Measurements from ENCODE around the gene CD244. TPM values are rescaled to one million over a fixed set of nuclear protein-coding genes. Genes with fewer than 3 reads are reported as not detected.

CD244 gene, protein sequence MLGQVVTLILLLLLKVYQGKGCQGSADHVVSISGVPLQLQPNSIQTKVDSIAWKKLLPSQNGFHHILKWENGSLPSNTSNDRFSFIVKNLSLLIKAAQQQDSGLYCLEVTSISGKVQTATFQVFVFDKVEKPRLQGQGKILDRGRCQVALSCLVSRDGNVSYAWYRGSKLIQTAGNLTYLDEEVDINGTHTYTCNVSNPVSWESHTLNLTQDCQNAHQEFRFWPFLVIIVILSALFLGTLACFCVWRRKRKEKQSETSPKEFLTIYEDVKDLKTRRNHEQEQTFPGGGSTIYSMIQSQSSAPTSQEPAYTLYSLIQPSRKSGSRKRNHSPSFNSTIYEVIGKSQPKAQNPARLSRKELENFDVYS
- total RNA-seq, result under 1 TPM in 3 of 4 donors, not detected in 1; 0.25 to 0.63 (median 0.34) TPM

DNA sequence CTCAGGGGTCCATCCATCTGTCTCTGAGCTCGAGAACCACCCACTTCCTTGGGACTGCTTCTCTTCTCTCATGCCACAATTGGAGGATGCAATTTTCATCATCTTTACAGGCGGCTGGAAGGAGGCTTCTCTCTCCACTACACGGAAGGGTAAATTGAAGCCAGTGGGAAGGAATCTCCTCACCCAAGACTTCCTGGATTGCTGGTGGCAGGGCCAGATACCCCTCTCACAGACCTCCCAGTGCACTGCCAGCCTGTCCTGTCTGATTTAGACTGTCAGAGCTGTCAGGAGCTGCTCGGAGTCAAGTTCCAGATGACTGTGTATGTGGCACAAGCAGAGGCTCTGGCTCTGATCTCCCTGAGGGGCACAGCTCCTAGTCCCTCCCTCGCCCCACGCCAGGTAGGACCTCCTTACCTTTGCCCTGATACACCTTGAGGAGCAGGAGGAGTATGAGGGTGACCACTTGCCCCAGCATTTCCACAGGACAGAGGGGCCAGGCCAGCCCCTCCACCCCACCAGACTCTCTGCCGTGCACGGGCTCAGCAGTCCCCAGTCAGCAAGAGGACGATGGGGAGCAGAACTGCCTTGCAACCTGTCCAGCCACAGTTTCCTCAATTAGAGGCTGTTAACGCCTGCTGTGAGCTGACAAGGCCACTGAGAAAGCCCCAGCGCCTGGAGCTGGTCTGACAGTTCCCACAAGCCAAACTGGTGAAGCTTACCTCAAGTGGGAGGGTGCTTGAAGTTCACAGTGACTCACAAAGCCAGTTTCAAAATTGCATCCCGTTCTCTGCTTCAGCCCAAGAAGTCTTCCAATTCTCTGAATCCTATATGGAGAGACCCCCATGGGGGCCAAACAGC, at the start of gene CD244:
Gene CD244 (minus strand): TSS at position 685 of the 858 bp plus-strand sequence. CDS start 210 bp downstream, at position 475.
- no peak for DNase-seq (ENCODE audit: low spot score in 2 of 2)
- WGBS, 2 donors, result 34 to 52% methylated on average over 12 of the region's 12 CpGs
- intact Hi-C loops (cut with DNase I; ENCODE audit: low total_unique reads), result no loop called here
- no peak within 1 kb of the TSS for H3K4me3 ChIP-seq (ENCODE audit: low read depth, poor library complexity, severe bottlenecking)
- TF ChIP-seq, protein P1, sequence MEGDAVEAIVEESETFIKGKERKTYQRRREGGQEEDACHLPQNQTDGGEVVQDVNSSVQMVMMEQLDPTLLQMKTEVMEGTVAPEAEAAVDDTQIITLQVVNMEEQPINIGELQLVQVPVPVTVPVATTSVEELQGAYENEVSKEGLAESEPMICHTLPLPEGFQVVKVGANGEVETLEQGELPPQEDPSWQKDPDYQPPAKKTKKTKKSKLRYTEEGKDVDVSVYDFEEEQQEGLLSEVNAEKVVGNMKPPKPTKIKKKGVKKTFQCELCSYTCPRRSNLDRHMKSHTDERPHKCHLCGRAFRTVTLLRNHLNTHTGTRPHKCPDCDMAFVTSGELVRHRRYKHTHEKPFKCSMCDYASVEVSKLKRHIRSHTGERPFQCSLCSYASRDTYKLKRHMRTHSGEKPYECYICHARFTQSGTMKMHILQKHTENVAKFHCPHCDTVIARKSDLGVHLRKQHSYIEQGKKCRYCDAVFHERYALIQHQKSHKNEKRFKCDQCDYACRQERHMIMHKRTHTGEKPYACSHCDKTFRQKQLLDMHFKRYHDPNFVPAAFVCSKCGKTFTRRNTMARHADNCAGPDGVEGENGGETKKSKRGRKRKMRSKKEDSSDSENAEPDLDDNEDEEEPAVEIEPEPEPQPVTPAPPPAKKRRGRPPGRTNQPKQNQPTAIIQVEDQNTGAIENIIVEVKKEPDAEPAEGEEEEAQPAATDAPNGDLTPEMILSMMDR (IDR thresholded peaks at IDR 0.05), result no peak
- no peak for TF ChIP-seq POLR2A (IDR thresholded peaks at IDR 0.05)

DNA sequence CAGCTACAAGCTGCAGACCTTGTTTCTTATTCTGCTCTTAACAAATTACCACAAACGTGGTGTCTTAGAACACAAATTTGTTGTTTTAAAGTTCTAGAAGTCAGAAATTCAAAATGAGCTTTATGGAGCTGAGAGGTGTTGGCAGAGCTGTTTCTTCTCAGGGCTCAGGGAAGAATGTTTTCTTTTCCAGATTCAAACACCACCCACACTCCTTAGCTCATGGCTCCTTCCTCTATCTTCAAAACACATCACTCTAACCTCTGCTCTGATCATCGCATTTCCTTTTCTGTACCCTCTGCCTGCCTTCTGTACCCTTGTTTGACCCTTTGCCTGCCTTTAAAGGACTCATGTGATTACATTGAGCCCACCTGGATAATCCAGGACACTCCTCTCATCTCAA, 49.2 kb upstream of the CD244 start:
- no peak for DNase-seq (ENCODE audit: low spot score in 2 of 2)
- intact Hi-C loops (cut with DNase I; ENCODE audit: low total_unique reads), result no loop called here
- 73 to 78% methylated on average over 2 of the region's 2 CpGs for whole genome bisulfite sequencing, 2 donors
- TF ChIP-seq, protein P1 (IDR thresholded peaks at IDR 0.05), result no peak
- no peak for TF ChIP-seq POLR2A (IDR thresholded peaks at IDR 0.05)
- H3K4me3 ChIP-seq (ENCODE audit: low read depth, poor library complexity, severe bottlenecking), result no peak overlapping the region

DNA sequence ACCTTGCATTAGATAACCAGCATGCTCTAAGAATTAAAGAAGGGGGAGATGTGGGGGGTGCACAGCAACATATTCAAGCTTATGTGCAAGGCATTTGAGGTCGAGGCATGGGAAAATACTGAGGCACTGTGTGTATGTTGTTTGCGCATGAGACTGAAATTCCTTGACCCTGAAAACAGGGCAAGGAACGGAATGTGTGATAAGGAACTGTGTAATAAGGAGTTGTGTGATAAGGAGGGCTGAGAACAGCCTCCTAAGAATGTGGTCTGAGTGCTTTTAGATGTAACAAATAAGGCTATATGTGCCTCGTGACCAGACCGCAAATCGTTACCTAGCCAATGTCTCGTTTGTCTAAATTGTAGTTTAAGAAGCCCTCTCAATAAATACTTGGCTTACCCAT, 48.8 kb upstream of the CD244 start:
- 69 to 74% methylated on average over 7 of the region's 7 CpGs for WGBS, 2 donors
- DNase-seq (ENCODE audit: low spot score in 2 of 2), result no peak
- intact Hi-C loops (cut with DNase I; ENCODE audit: low total_unique reads), result no loop called here
- H3K4me3 ChIP-seq (ENCODE audit: low read depth, poor library complexity, severe bottlenecking), result no peak overlapping the region
- TF ChIP-seq, protein P1 (IDR thresholded peaks at IDR 0.05), result no peak
- TF ChIP-seq POLR2A (IDR thresholded peaks at IDR 0.05), result no peak

DNA sequence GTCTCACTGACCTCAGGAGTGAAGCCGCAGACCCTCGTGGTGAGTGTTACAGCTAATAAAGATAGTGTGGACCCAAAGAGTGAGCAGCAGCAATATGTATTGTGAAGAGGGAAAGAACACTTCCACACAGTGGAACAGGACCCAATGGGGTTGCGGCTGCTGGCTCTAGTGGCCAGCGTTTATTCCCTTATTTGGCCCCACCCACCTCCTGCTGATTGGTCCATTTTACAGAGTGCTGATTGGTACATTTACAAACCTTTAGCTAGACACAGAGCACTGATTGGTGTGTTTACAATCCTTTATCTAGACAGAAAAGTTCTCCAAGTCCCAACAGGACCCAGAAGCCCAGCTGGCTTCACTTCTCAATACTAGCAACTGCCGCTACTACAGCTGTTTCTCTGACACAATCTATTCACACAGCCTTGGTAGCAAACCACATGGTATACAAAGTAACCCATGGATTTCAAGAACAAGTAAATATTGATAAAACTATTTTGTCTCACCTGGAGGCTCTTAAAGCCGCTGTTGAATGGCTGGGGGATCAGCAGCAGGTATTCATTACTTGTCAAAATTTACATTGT, 47.6 kb upstream of the CD244 start:
- intact Hi-C loops (cut with DNase I; ENCODE audit: low total_unique reads), result no loop called here
- no peak for DNase-seq (ENCODE audit: low spot score in 2 of 2)
- TF ChIP-seq, protein P1 (IDR thresholded peaks at IDR 0.05), result no peak
- TF ChIP-seq POLR2A (IDR thresholded peaks at IDR 0.05), result no peak
- no peak overlapping the region for H3K4me3 ChIP-seq (ENCODE audit: low read depth, poor library complexity, severe bottlenecking)
- 84 to 93% methylated on average over 6 of the region's 6 CpGs for WGBS, 2 donors

DNA sequence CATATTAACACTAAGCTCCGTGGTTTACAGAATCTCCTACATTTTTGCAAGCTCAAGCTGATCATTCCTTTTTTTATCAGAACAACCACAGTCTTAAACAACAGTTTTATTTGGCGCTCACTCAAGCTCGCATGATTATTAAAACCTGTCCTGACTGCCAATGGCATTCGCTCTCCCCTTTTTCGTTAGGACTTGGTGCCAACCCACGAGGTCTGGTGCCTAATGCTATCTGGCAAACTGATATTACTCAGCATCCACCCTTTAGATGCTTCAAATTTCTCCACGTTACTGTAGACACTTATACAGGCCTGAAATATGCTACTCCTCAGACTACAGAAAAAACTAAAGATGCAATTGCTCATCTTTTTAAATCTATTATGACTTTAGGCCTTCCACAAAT, 45.3 kb upstream of the CD244 start:
- H3K4me3 ChIP-seq (ENCODE audit: low read depth, poor library complexity, severe bottlenecking), result no peak overlapping the region
- intact Hi-C loops (cut with DNase I; ENCODE audit: low total_unique reads), result no loop called here
- DNase-seq (ENCODE audit: low spot score in 2 of 2), result no peak
- TF ChIP-seq POLR2A (IDR thresholded peaks at IDR 0.05), result no peak
- TF ChIP-seq, protein P1 (IDR thresholded peaks at IDR 0.05), result no peak
- 37 to 39% methylated on average over 7 of the region's 7 CpGs for WGBS, 2 donors
